ENCODE measurements around the gene UGCG. TPM values are rescaled to one million over a fixed set of nuclear protein-coding genes. Genes with fewer than 3 reads are reported as not detected.
"Not testable (repeated sequence)": the region's sequence is repeated elsewhere in the genome, so short reads cannot be mapped to it uniquely, and the experiment has no call there.

UGCG gene
- total RNA-seq, 2 experiments from 2014 or later, result 12.4 to 13.5 TPM

GRCh38 chr9:111959468-111960359 lies 63.1 kb downstream of the UGCG start:
- Mint-ChIP-seq H3K9me3 (no peaks in the 10 kb centered on the region), H3K27ac (no peak overlapping the region), H3K4me1 (ENCODE audit: low read depth) (peaks cover 14% of the 10 kb centered on the region), H3K4me3 (no peak overlapping the region), H3K36me3 (no peaks in the 10 kb centered on the region), H3K27me3 (peaks cover 10% of the 10 kb centered on the region)
- CTCF ChIA-PET, result no interaction called here
- DNase-seq, result no peak
- POLR2A ChIA-PET, result no interaction called here
- intact Hi-C loops (cut with micrococcal nuclease), result loop anchor here (2.0 to 5.0 kb wide), 4 partner anchors 43 to 77 kb away; partner anchors contain the start of gene UGCG

GRCh38 chr9:111960485-111960884 lies 63.9 kb downstream of the UGCG start:
- POLR2A ChIA-PET; intact Hi-C loops (cut with micrococcal nuclease); CTCF ChIA-PET: not testable (repeated sequence)

GRCh38 chr9:111961009-111961408 lies 64.4 kb downstream of the UGCG start:
- no peak overlapping the region for H3K4me3 Mint-ChIP-seq
- intact Hi-C loops (cut with micrococcal nuclease), result no loop called here
- H3K36me3 Mint-ChIP-seq, result no peaks in the 10 kb centered on the region
- ChIA-PET CTCF (interaction anchor here (0.6 kb wide), 1 partner anchor 94 kb away, joined by 3 read pairs; no protein-coding TSS in a partner anchor), POLR2A (no interaction called here)
- no peak for DNase-seq
- no peak overlapping the region for H3K27ac Mint-ChIP-seq
- peaks cover 10% of the 10 kb centered on the region for H3K27me3 Mint-ChIP-seq
- H3K9me3 Mint-ChIP-seq, result no peaks in the 10 kb centered on the region
- peaks cover 16% of the 10 kb centered on the region for H3K4me1 Mint-ChIP-seq (ENCODE audit: low read depth)

More at GRCh38 chr9:111960485-111960884, 63.9 kb downstream of the UGCG start:
- not testable (repeated sequence) for DNase-seq, H3K27ac Mint-ChIP-seq, H3K36me3 Mint-ChIP-seq, H3K9me3 Mint-ChIP-seq, H3K27me3 Mint-ChIP-seq, H3K4me3 Mint-ChIP-seq
- H3K4me1 Mint-ChIP-seq (ENCODE audit: low read depth), result peaks cover 16% of the 10 kb centered on the region

GRCh38 chr9:111961575-111961974 lies 65.0 kb downstream of the UGCG start:
- ChIA-PET POLR2A (interaction anchor here (1.1 kb wide), 1 partner anchor 63 kb away, joined by 3 read pairs; no protein-coding TSS in a partner anchor), CTCF (interaction anchor here (0.6 to 1.0 kb wide), 2 partner anchors 15 to 93 kb away, joined by 3 read pairs; no protein-coding TSS in a partner anchor)
- Mint-ChIP-seq H3K4me3 (no peak overlapping the region), H3K27ac (no peak overlapping the region), H3K27me3 (peaks cover 10% of the 10 kb centered on the region), H3K36me3 (no peaks in the 10 kb centered on the region), H3K4me1 (ENCODE audit: low read depth) (peaks cover 14% of the 10 kb centered on the region), H3K9me3 (no peaks in the 10 kb centered on the region)
- no peak for DNase-seq
- intact Hi-C loops (cut with micrococcal nuclease), result no loop called here

GRCh38 chr9:111962021-111962420 lies 65.4 kb downstream of the UGCG start:
- POLR2A ChIA-PET, result interaction anchor here (1.1 kb wide), 1 partner anchor 64 kb away, joined by 3 read pairs; no protein-coding TSS in a partner anchor
- CTCF ChIA-PET, result interaction anchor here (1.0 kb wide), 1 partner anchor 15 kb away, joined by 3 read pairs; no protein-coding TSS in a partner anchor
- Mint-ChIP-seq H3K4me1 (ENCODE audit: low read depth) (peaks cover 14% of the 10 kb centered on the region), H3K27ac (no peak overlapping the region), H3K27me3 (peaks cover 10% of the 10 kb centered on the region), H3K4me3 (no peak overlapping the region), H3K36me3 (no peaks in the 10 kb centered on the region), H3K9me3 (no peaks in the 10 kb centered on the region)
- intact Hi-C loops (cut with micrococcal nuclease), result no loop called here
- no peak for DNase-seq

GRCh38 chr9:111963995-111964394 lies 67.4 kb downstream of the UGCG start:
- ChIA-PET CTCF (no interaction called here), POLR2A (no interaction called here)
- no peak for DNase-seq
- H3K4me1 Mint-ChIP-seq (ENCODE audit: low read depth), result peaks cover 5% of the 10 kb centered on the region
- intact Hi-C loops (cut with micrococcal nuclease), result no loop called here
- no peaks in the 10 kb centered on the region for H3K9me3 Mint-ChIP-seq
- H3K27ac Mint-ChIP-seq, result no peak overlapping the region
- peaks cover 3% of the 10 kb centered on the region for H3K27me3 Mint-ChIP-seq
- H3K36me3 Mint-ChIP-seq, result no peaks in the 10 kb centered on the region
- no peak overlapping the region for H3K4me3 Mint-ChIP-seq

- peak; percentile 35 for DNase-seq
- H3K36me3 Mint-ChIP-seq, result no peaks in the 10 kb centered on the region
- ChIA-PET POLR2A (no interaction called here), CTCF (no interaction called here)
- H3K27me3 Mint-ChIP-seq, result peaks cover 3% of the 10 kb centered on the region
- no peak overlapping the region for H3K27ac Mint-ChIP-seq
- intact Hi-C loops (cut with micrococcal nuclease), result no loop called here
- no peaks in the 10 kb centered on the region for H3K9me3 Mint-ChIP-seq
- H3K4me3 Mint-ChIP-seq, result no peak overlapping the region
- peaks cover 5% of the 10 kb centered on the region for H3K4me1 Mint-ChIP-seq (ENCODE audit: low read depth)
Observed at GRCh38 chr9:111965566-111966019, 69.0 kb downstream of the UGCG start.

GRCh38 chr9:111966124-111966723 lies 69.6 kb downstream of the UGCG start:
- Mint-ChIP-seq H3K4me3 (no peak overlapping the region), H3K27me3 (peaks cover 3% of the 10 kb centered on the region), H3K36me3 (no peaks in the 10 kb centered on the region), H3K4me1 (ENCODE audit: low read depth) (peaks cover 5% of the 10 kb centered on the region), H3K9me3 (no peaks in the 10 kb centered on the region), H3K27ac (no peak overlapping the region)
- POLR2A ChIA-PET, result no interaction called here
- DNase-seq, result no peak
- CTCF ChIA-PET, result interaction anchor here (1.0 kb wide), 1 partner anchor 108 kb away, joined by 3 read pairs; no protein-coding TSS in a partner anchor
- intact Hi-C loops (cut with micrococcal nuclease), result no loop called here

- no peaks in the 10 kb centered on the region for H3K9me3 Mint-ChIP-seq
- H3K27ac Mint-ChIP-seq, result no peak overlapping the region
- CTCF ChIA-PET, result interaction anchor here (1.0 kb wide), 1 partner anchor 108 kb away, joined by 3 read pairs; no protein-coding TSS in a partner anchor
- H3K4me3 Mint-ChIP-seq, result no peak overlapping the region
- H3K4me1 Mint-ChIP-seq (ENCODE audit: low read depth), result peaks cover 5% of the 10 kb centered on the region
- no peak for DNase-seq
- POLR2A ChIA-PET, result no interaction called here
- intact Hi-C loops (cut with micrococcal nuclease), result no loop called here
- H3K27me3 Mint-ChIP-seq, result peaks cover 3% of the 10 kb centered on the region
- no peaks in the 10 kb centered on the region for H3K36me3 Mint-ChIP-seq
Observed at GRCh38 chr9:111966861-111967291, 70.3 kb downstream of the UGCG start.

- no peaks in the 10 kb centered on the region for H3K36me3 Mint-ChIP-seq
- intact Hi-C loops (cut with micrococcal nuclease), result no loop called here
- ChIA-PET POLR2A (no interaction called here), CTCF (no interaction called here)
- no peak overlapping the region for H3K4me3 Mint-ChIP-seq
- H3K9me3 Mint-ChIP-seq, result no peaks in the 10 kb centered on the region
- no peak for DNase-seq
- H3K27me3 Mint-ChIP-seq, result peaks cover 3% of the 10 kb centered on the region
- no peak overlapping the region for H3K27ac Mint-ChIP-seq
- H3K4me1 Mint-ChIP-seq (ENCODE audit: low read depth), result peaks cover 5% of the 10 kb centered on the region
Observed at GRCh38 chr9:111967621-111968020, 71.0 kb downstream of the UGCG start.

GRCh38 chr9:111969061-111969460 lies 72.4 kb downstream of the UGCG start:
- no peaks in the 10 kb centered on the region for H3K9me3 Mint-ChIP-seq
- H3K27me3 Mint-ChIP-seq, result peaks cover 1% of the 10 kb centered on the region
- H3K4me1 Mint-ChIP-seq (ENCODE audit: low read depth), result peaks cover 5% of the 10 kb centered on the region
- H3K36me3 Mint-ChIP-seq, result no peaks in the 10 kb centered on the region
- no peak overlapping the region for H3K27ac Mint-ChIP-seq
- POLR2A ChIA-PET, result no interaction called here
- DNase-seq, result no peak
- intact Hi-C loops (cut with micrococcal nuclease), result no loop called here
- H3K4me3 Mint-ChIP-seq, result no peak overlapping the region
- CTCF ChIA-PET, result no interaction called here

GRCh38 chr9:111969622-111970021 lies 73.0 kb downstream of the UGCG start:
- peaks cover 5% of the 10 kb centered on the region for H3K4me1 Mint-ChIP-seq (ENCODE audit: low read depth)
- intact Hi-C loops (cut with micrococcal nuclease), result no loop called here
- no peaks in the 10 kb centered on the region for H3K27me3 Mint-ChIP-seq
- H3K27ac Mint-ChIP-seq, result no peak overlapping the region
- no peak for DNase-seq
- ChIA-PET POLR2A (no interaction called here), CTCF (no interaction called here)
- H3K4me3 Mint-ChIP-seq, result no peak overlapping the region
- no peaks in the 10 kb centered on the region for H3K36me3 Mint-ChIP-seq
- H3K9me3 Mint-ChIP-seq, result no peaks in the 10 kb centered on the region
